ENCODE data around the gene TAS2R10. TPM values are rescaled to one million over a fixed set of nuclear protein-coding genes. Genes with fewer than 3 reads are reported as not detected.

Gene TAS2R10, protein sequence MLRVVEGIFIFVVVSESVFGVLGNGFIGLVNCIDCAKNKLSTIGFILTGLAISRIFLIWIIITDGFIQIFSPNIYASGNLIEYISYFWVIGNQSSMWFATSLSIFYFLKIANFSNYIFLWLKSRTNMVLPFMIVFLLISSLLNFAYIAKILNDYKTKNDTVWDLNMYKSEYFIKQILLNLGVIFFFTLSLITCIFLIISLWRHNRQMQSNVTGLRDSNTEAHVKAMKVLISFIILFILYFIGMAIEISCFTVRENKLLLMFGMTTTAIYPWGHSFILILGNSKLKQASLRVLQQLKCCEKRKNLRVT
- under 1 TPM; 0.44 to 0.76 TPM for total RNA-seq
- polyA plus RNA-seq, result not detected

DNA sequence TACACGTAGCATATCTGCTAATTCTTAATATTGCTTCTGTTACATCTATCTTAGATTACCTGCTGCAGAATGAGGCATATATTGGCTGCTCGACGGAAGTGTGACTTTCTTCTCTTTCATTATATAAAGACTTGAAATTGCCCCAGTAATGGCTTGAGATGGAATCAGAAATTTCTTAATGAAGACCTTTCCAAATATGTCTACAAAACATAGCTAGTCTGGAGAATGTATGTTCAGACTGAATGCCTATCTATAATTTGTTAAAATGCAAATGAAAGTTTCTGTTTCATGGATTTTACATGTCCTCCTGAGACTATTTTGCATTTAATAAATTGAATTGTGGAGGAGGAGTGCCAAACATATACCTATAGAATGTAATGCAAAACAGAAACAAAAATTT lies at the start of gene TAS2R10:
Gene TAS2R10, minus strand, starts transcription at position 101 of the 400 bp plus-strand sequence. Its CDS starts 89 bp downstream, at position 12.
- Histone ChIP-seq H3K4me3 (ENCODE audit: low read length in 2 of 2) (no peak within 1 kb of the TSS), H3K9me3 (ENCODE audit: control insufficient read depth in 1 of 2, low read length in 2 of 2) (no peaks in the 10 kb centered on the region), H3K27ac (ENCODE audit: low read depth, low read length) (no peak within 1 kb of the TSS), H3K4me1 (ENCODE audit: insufficient read depth, low read length) (no peaks in the 10 kb centered on the region), H3K36me3 (ENCODE audit: insufficient read depth, low read length) (no peaks in the 10 kb centered on the region), H3K27me3 (ENCODE audit: insufficient read depth, low read length) (no peaks in the 10 kb centered on the region)
- no peaks in the 10 kb centered on the region for H3K36me3 Mint-ChIP-seq
- CTCF ChIA-PET (ENCODE audit: partially characterized antibody), result no interaction called here
- no peaks in the 10 kb centered on the region for H3K27me3 Mint-ChIP-seq
- H3K27ac Mint-ChIP-seq, result no peak within 1 kb of the TSS
- intact Hi-C loops (cut with micrococcal nuclease), result no loop called here
- POLR2A ChIA-PET (ENCODE audit: partially characterized antibody), result no interaction called here
- H3K4me3 Mint-ChIP-seq, result no peak within 1 kb of the TSS
- DNase-seq, result no peak
- H3K4me1 Mint-ChIP-seq, result no peaks in the 10 kb centered on the region
- no peaks in the 10 kb centered on the region for H3K9me3 Mint-ChIP-seq

DNA sequence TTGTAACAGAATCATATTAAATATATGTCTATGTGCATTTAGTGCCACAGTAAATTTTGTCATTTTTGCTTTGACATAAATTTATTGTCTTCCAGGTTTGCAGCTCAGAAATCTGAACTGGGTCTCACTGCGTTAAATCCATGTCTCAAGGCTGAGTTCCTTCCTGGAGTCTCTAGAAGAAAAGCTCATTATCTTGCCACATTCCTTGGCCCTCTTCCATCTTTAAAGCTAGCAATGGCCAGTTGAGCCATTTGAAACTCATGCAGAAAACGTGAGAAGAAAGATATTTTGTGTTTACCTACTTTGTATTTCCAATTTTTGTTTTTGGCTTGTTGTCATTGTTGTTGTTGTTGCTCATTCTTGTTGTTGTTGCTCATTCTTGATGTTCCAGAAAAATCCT lies 47.2 kb upstream of the TAS2R10 start:
- Mint-ChIP-seq H3K4me3 (no peak overlapping the region), H3K27ac (no peak overlapping the region), H3K9me3 (peaks cover 0 to 10% (median under 1%) of the 10 kb centered on the region in 8 donors), H3K4me1 (no peaks in the 10 kb centered on the region), H3K36me3 (peaks cover 20 to 52% of the 10 kb centered on the region in 2 donors), H3K27me3 (no peaks in the 10 kb centered on the region)
- Histone ChIP-seq H3K4me3 (ENCODE audit: low read length in 2 of 2) (no peak overlapping the region), H3K27me3 (ENCODE audit: insufficient read depth, low read length) (no peaks in the 10 kb centered on the region), H3K9me3 (ENCODE audit: control insufficient read depth in 1 of 2, low read length in 2 of 2) (no peaks in the 10 kb centered on the region), H3K27ac (ENCODE audit: low read depth, low read length) (no peak overlapping the region), H3K4me1 (ENCODE audit: insufficient read depth, low read length) (no peaks in the 10 kb centered on the region), H3K36me3 (ENCODE audit: insufficient read depth, low read length) (no peaks in the 10 kb centered on the region)
- CTCF ChIA-PET (ENCODE audit: partially characterized antibody), result interaction anchor here (1.2 kb wide), 1 partner anchor 18 kb away, joined by 3 read pairs; no protein-coding TSS in a partner anchor
- POLR2A ChIA-PET (ENCODE audit: partially characterized antibody), result no interaction called here
- intact Hi-C loops (cut with micrococcal nuclease), result no loop called here
- no peak for DNase-seq

DNA sequence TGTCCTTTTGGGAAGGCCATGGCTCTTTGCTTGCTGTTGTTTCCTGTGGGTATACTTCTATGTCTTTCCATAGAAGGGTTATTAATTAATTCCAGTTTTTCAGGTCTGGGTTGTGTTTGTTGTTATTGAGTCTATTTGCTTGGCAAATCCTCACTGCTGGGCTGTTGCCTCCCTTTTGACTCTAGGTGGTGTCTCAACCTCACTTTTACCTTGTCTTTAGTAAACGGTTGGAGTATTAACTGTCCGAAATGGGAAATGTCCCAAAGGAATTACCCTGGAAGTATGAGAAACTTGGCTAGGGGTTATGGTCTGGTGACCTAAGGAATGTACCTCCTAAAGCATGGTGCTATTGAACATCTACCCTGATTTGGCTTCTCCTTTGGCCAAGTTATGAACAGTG lies 41.2 kb upstream of the TAS2R10 start:
- Histone ChIP-seq H3K27me3 (ENCODE audit: insufficient read depth, low read length) (no peaks in the 10 kb centered on the region), H3K4me3 (ENCODE audit: low read length in 2 of 2) (no peak overlapping the region), H3K36me3 (ENCODE audit: insufficient read depth, low read length) (no peaks in the 10 kb centered on the region), H3K4me1 (ENCODE audit: insufficient read depth, low read length) (no peaks in the 10 kb centered on the region), H3K27ac (ENCODE audit: low read depth, low read length) (no peak overlapping the region), H3K9me3 (ENCODE audit: control insufficient read depth in 1 of 2, low read length in 2 of 2) (peaks cover 0 to 6% of the 10 kb centered on the region in 2 donors)
- CTCF ChIA-PET (ENCODE audit: partially characterized antibody), result no interaction called here
- no peak for DNase-seq
- H3K36me3 Mint-ChIP-seq, result peaks cover 27 to 67% of the 10 kb centered on the region in 2 donors
- intact Hi-C loops (cut with micrococcal nuclease), result no loop called here
- no peaks in the 10 kb centered on the region for H3K27me3 Mint-ChIP-seq
- H3K4me1 Mint-ChIP-seq, result no peaks in the 10 kb centered on the region
- peaks cover 2 to 22% (median 17%) of the 10 kb centered on the region in 8 donors for H3K9me3 Mint-ChIP-seq
- no peak overlapping the region for H3K27ac Mint-ChIP-seq
- POLR2A ChIA-PET (ENCODE audit: partially characterized antibody), result no interaction called here
- H3K4me3 Mint-ChIP-seq, result no peak overlapping the region

DNA sequence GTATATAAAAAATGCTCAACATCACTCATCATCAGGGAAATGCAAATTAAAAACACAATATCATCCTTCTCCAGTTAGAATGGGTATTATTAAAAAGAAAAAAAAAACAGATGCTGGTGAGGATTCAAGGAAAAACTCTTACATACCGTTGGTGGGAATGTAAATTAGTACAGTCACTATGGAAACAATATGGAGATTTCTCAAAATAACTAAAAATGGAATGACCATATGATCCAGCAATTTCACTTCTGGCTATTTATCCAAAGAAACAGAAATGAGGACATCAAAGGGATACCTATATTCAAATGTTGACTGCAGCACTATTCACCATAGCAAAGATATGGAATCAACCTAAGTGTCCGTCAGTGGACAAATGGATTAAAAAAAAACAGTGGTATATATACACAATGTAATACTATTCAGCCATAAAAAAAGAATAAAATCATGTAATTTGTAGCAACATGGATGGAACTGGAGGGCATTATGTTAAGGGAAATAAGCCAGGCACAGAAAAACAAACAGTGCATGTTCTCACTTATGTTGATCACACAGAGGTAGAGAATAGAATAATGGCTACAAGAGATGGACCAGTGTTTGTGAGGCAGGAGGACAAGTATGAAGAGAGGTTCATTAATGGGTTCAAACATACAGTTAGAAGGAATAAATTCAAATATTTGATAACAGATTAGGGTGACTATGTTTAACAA lies 37.5 kb upstream of the TAS2R10 start:
- H3K36me3 Mint-ChIP-seq, result peaks cover 48 to 88% of the 10 kb centered on the region in 2 donors
- CTCF ChIA-PET (ENCODE audit: partially characterized antibody), result no interaction called here

DNA sequence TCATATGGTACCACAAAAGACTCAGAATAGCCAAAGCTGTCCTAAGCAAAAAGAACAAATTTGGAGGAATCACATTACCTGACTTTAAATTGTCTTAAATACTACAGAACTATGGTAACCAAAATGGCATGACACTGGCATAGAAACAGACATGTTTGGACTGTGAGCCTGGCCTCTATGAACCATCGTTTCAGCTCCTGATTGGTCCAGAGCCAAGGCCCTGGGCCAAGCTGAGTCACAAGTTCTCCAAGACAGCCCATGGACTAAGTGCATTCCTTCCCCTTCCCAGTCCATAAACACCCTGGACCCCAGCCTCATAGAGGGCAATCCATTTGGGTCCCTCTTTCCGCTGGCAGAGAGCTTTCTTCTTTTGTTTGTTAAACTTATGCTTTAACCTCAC lies 35.2 kb upstream of the TAS2R10 start:
- H3K9me3 Mint-ChIP-seq, result peaks cover 4 to 78% (median 62%) of the 10 kb centered on the region in 8 donors
- Histone ChIP-seq H3K36me3 (ENCODE audit: insufficient read depth, low read length) (no peaks in the 10 kb centered on the region), H3K9me3 (ENCODE audit: control insufficient read depth in 1 of 2, low read length in 2 of 2) (peaks cover 0 to 13% of the 10 kb centered on the region in 2 donors), H3K4me1 (ENCODE audit: insufficient read depth, low read length) (no peaks in the 10 kb centered on the region), H3K4me3 (ENCODE audit: low read length in 2 of 2) (no peak overlapping the region), H3K27ac (ENCODE audit: low read depth, low read length) (no peak overlapping the region), H3K27me3 (ENCODE audit: insufficient read depth, low read length) (no peaks in the 10 kb centered on the region)
- intact Hi-C loops (cut with micrococcal nuclease), result no loop called here
- H3K27ac Mint-ChIP-seq, result no peak overlapping the region
- no peak for DNase-seq
- H3K27me3 Mint-ChIP-seq, result no peaks in the 10 kb centered on the region
- no peaks in the 10 kb centered on the region for H3K4me1 Mint-ChIP-seq
- CTCF ChIA-PET (ENCODE audit: partially characterized antibody), result no interaction called here
- H3K4me3 Mint-ChIP-seq, result no peak overlapping the region
- POLR2A ChIA-PET (ENCODE audit: partially characterized antibody), result no interaction called here
- peaks cover 64 to 89% of the 10 kb centered on the region in 2 donors for H3K36me3 Mint-ChIP-seq

More for the DNA sequence above, 37.5 kb upstream of the TAS2R10 start:
- no peak for DNase-seq
- Histone ChIP-seq H3K27ac (ENCODE audit: low read depth, low read length) (no peak overlapping the region), H3K27me3 (ENCODE audit: insufficient read depth, low read length) (no peaks in the 10 kb centered on the region), H3K36me3 (ENCODE audit: insufficient read depth, low read length) (no peaks in the 10 kb centered on the region), H3K4me1 (ENCODE audit: insufficient read depth, low read length) (no peaks in the 10 kb centered on the region), H3K4me3 (ENCODE audit: low read length in 2 of 2) (no peak overlapping the region), H3K9me3 (ENCODE audit: control insufficient read depth in 1 of 2, low read length in 2 of 2) (peaks cover 0 to 10% of the 10 kb centered on the region in 2 donors)
- no peak overlapping the region for H3K4me3 Mint-ChIP-seq
- no peak overlapping the region for H3K27ac Mint-ChIP-seq
- no peaks in the 10 kb centered on the region for H3K27me3 Mint-ChIP-seq
- POLR2A ChIA-PET (ENCODE audit: partially characterized antibody), result no interaction called here
- peaks cover 2 to 55% (median 41%) of the 10 kb centered on the region in 8 donors for H3K9me3 Mint-ChIP-seq
- intact Hi-C loops (cut with micrococcal nuclease), result no loop called here
- no peaks in the 10 kb centered on the region for H3K4me1 Mint-ChIP-seq

DNA sequence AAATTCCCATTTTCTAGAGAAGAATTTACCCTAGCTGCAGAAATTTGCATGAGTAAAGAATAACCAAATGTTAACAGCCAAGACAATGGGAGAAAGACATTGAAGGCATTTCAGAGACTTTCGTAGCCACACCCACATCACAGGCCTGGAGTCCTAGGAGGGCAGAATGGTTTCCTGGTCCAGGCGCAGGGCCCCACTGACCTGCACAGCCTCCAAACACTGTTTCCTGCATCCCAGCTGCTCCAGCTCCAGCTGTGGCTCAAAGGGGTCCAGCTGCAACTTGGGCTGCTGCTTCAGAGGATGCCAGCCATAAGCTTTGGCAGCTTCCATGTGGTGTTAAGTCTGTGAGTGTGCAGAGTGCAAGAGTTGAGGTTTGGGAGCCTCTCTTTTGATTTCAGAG lies 29.6 kb upstream of the TAS2R10 start:
- H3K9me3 Mint-ChIP-seq, result peaks cover 2 to 51% (median 38%) of the 10 kb centered on the region in 8 donors
- H3K4me1 Mint-ChIP-seq, result peaks cover 26 to 45% (median 28%) of the 10 kb centered on the region in 4 donors
- H3K4me3 Mint-ChIP-seq, result no peak overlapping the region
- DNase-seq, result no peak
- no peak overlapping the region for H3K4me3 ChIP-seq (ENCODE audit: low read length in 2 of 2)
- ChIA-PET POLR2A (ENCODE audit: partially characterized antibody) (no interaction called here), CTCF (ENCODE audit: partially characterized antibody) (interaction anchor here (1.4 kb wide), 1 partner anchor 344 kb away, joined by 4 read pairs; no protein-coding TSS in a partner anchor)
- H3K9me3 ChIP-seq (ENCODE audit: control insufficient read depth in 1 of 2, low read length in 2 of 2), result peaks cover 0 to 6% of the 10 kb centered on the region in 2 donors
- no peaks in the 10 kb centered on the region for H3K27me3 Mint-ChIP-seq
- no peaks in the 10 kb centered on the region for H3K27me3 ChIP-seq (ENCODE audit: insufficient read depth, low read length)
- H3K27ac Mint-ChIP-seq, result no peak overlapping the region
- H3K4me1 ChIP-seq (ENCODE audit: insufficient read depth, low read length), result peaks cover 19% of the 10 kb centered on the region
- intact Hi-C loops (cut with micrococcal nuclease), result no loop called here
- no peaks in the 10 kb centered on the region for H3K36me3 ChIP-seq (ENCODE audit: insufficient read depth, low read length)
- H3K27ac ChIP-seq (ENCODE audit: low read depth, low read length), result no peak overlapping the region
- peaks cover 45 to 66% of the 10 kb centered on the region in 2 donors for H3K36me3 Mint-ChIP-seq

DNA sequence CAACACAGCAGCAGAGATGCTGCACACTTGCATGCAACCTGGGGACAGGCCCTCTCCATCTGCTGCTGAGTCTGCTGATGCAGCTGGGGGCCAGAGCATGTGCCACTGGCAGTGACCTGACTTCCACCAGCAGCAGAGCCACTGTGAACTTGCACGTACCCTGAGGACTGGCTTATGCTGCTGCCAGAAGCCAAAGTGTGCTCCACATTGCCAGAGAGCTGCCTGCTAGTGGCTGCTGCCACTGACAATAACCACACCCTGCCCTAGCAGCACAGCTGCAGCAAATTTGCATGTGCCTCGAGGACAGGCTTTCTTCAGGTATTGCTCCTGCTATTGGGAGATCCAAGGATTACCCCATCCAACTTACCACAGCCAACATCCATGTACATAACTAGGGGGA lies 27.6 kb upstream of the TAS2R10 start:
- H3K27ac ChIP-seq (ENCODE audit: low read depth, low read length), result no peak overlapping the region
- Mint-ChIP-seq H3K4me3 (no peak overlapping the region), H3K4me1 (peaks cover 41 to 61% (median 44%) of the 10 kb centered on the region in 4 donors), H3K27me3 (no peaks in the 10 kb centered on the region), H3K27ac (peak overlapping the region in 1 of 7 donors; percentile 47), H3K9me3 (peaks cover 2 to 33% (median 27%) of the 10 kb centered on the region in 8 donors), H3K36me3 (peaks cover 32 to 51% of the 10 kb centered on the region in 2 donors)
- POLR2A ChIA-PET (ENCODE audit: partially characterized antibody), result no interaction called here
- H3K4me1 ChIP-seq (ENCODE audit: insufficient read depth, low read length), result peaks cover 36% of the 10 kb centered on the region
- no peaks in the 10 kb centered on the region for H3K36me3 ChIP-seq (ENCODE audit: insufficient read depth, low read length)
- peaks cover 0 to 6% of the 10 kb centered on the region in 2 donors for H3K9me3 ChIP-seq (ENCODE audit: control insufficient read depth in 1 of 2, low read length in 2 of 2)
- no peak overlapping the region for H3K4me3 ChIP-seq (ENCODE audit: low read length in 2 of 2)
- intact Hi-C loops (cut with micrococcal nuclease), result no loop called here
- no peak for DNase-seq
- CTCF ChIA-PET (ENCODE audit: partially characterized antibody), result no interaction called here
- H3K27me3 ChIP-seq (ENCODE audit: insufficient read depth, low read length), result no peaks in the 10 kb centered on the region

All from CD4-positive, alpha-beta memory T cell (primary cell).